GM19025 (cell line): Measurements from ENCODE around the gene SYT1.

Source experiments
- ATAC-seq: cut with Tn5 transposase; IDR thresholded peaks from one replicate; pipeline ENCODE4 v1.9.1; 2021; ENCODE audit warnings: mild to moderate bottlenecking, low read depth, moderate library complexity; ENCODE audit not compliant: unreplicated experiment

The SYT1 gene

GRCh38 chr12:79454338-79454843 lies 589.8 kb downstream of the SYT1 start:
- no peak for ATAC-seq

GRCh38 chr12:79455286-79455685 lies 590.7 kb downstream of the SYT1 start:
- ATAC-seq: no peak

GRCh38 chr12:79482323-79482722 lies 617.7 kb downstream of the SYT1 start:
- ATAC-seq: no peak

- ATAC-seq: no peak
Observed at GRCh38 chr12:79482921-79483320, 618.3 kb downstream of the SYT1 start.

GRCh38 chr12:79486154-79486553 lies 621.6 kb downstream of the SYT1 start:
- ATAC-seq: no peak

- no peak for ATAC-seq
Observed at GRCh38 chr12:79487386-79488110, 623.0 kb downstream of the SYT1 start.
